SJSA1 (cell line): ENCODE results near the gene HPS5. TPM values are rescaled to one million over a fixed set of nuclear protein-coding genes. Genes with fewer than 3 reads are reported as not detected.

Experiments
- DNase-seq, 2 experiments: peaks; one replicate each; pipeline ENCODE4 v3.0.0-alpha.2; 2015 to 2020; ENCODE audit warnings: low spot score in 2 of 2, low read depth in 1 of 2
- H3K27ac ChIP-seq: fragments of 250-450 bp; sonication (Bioruptor Pico); 2 replicates; pipeline ENCODE4 v1.5.1; 2020; ENCODE audit warnings: mild to moderate bottlenecking, moderate library complexity
- H3K27me3 ChIP-seq: fragments of 250-450 bp; sonication (Bioruptor Pico); replicated peaks from 2 replicates; pipeline ENCODE4 v1.5.1; 2020; ENCODE audit warnings: mild to moderate bottlenecking, moderate library complexity
- H3K36me3 ChIP-seq: fragments of 250-450 bp; sonication (Bioruptor Pico); 2 replicates; pipeline ENCODE4 v1.5.1; 2020; ENCODE audit warnings: mild to moderate bottlenecking
- H3K4me1 ChIP-seq: fragments of 250-450 bp; sonication (Bioruptor Pico); replicated peaks from 2 replicates; pipeline ENCODE4 v1.6.1; 2021; ENCODE audit warnings: mild to moderate bottlenecking
- H3K4me3 ChIP-seq: fragments of 250-450 bp; sonication (Bioruptor Pico); 2 replicates; pipeline ENCODE4 v1.5.1; 2020; ENCODE audit warnings: mild to moderate bottlenecking
- H3K9me3 ChIP-seq: fragments of 250-450 bp; sonication (Bioruptor Pico); replicated peaks from 2 replicates; pipeline ENCODE4 v1.5.1; 2020; ENCODE audit warnings: mild to moderate bottlenecking
- total RNA-seq: library from RNA; depleted of rRNA; stranded (reverse); fragments of >200 nt; shearing (Covaris generic); gene quantifications from 2 replicates; pipeline ENCODE4 v1.2.3, GENCODE V29; 2014; rRNA removed

Gene HPS5
- total RNA-seq, result 58.2 and 67.5 TPM in 2 replicates

- peak; percentile 99 to 100 for DNase-seq
- no peaks in the 10 kb centered on the region for H3K9me3 ChIP-seq
- peak within 1 kb of the TSS; percentile 99 for H3K27ac ChIP-seq
- H3K27me3 ChIP-seq, result no peaks in the 10 kb centered on the region
- H3K4me3 ChIP-seq, result peak within 1 kb of the TSS; percentile 76
- peaks cover 46% of the 10 kb centered on the region for H3K36me3 ChIP-seq
- H3K4me1 ChIP-seq, result peaks cover 42% of the 10 kb centered on the region
Observed at GRCh38 chr11:18321969-18322711, at the start of gene HPS5, which contains the start of gene GTF2H1. Gene HPS5 (minus strand): TSS chr11:18322140. CDS start chr11:18317858, 4,282 bp downstream. Gene GTF2H1 (plus strand): TSS chr11:18322567. CDS start chr11:18333075, 10,508 bp downstream.

- Histone ChIP-seq H3K9me3 (no peaks in the 10 kb centered on the region), H3K4me3 (no peak overlapping the region), H3K27me3 (no peaks in the 10 kb centered on the region), H3K4me1 (0 out of 2 replicates have a peak, but pooled peaks cover 3% of the 10 kb centered on the region), H3K36me3 (peaks cover 23% of the 10 kb centered on the region), H3K27ac (no peak overlapping the region)
- DNase-seq, result no peak
Observed at GRCh38 chr11:18371279-18371678, 49.3 kb upstream of the HPS5 start.

GRCh38 chr11:18369398-18369797, 47.5 kb upstream of the HPS5 start:
- no peak for DNase-seq
- no peaks in the 10 kb centered on the region for H3K27me3 ChIP-seq
- no peak overlapping the region for H3K27ac ChIP-seq
- 0 out of 2 replicates have a peak, but pooled peaks cover 3% of the 10 kb centered on the region for H3K4me1 ChIP-seq
- H3K36me3 ChIP-seq, result peaks cover 42% of the 10 kb centered on the region
- H3K4me3 ChIP-seq, result no peak overlapping the region
- no peaks in the 10 kb centered on the region for H3K9me3 ChIP-seq

GRCh38 chr11:18368221-18368620, 46.3 kb upstream of the HPS5 start:
- DNase-seq, result no peak
- 0 out of 2 replicates have a peak overlapping the region, but pooled peaks have one; percentile 12 for H3K27ac ChIP-seq
- H3K36me3 ChIP-seq, result peaks cover 54% of the 10 kb centered on the region

GRCh38 chr11:18367431-18367830, 45.5 kb upstream of the HPS5 start:
- Histone ChIP-seq H3K27me3 (no peaks in the 10 kb centered on the region), H3K4me1 (0 out of 2 replicates have a peak, but pooled peaks cover 3% of the 10 kb centered on the region), H3K9me3 (no peaks in the 10 kb centered on the region), H3K27ac (no peak overlapping the region), H3K4me3 (no peak overlapping the region), H3K36me3 (peaks cover 60% of the 10 kb centered on the region)
- DNase-seq, result no peak

More at GRCh38 chr11:18368221-18368620, 46.3 kb upstream of the HPS5 start:
- Histone ChIP-seq H3K27me3 (no peaks in the 10 kb centered on the region), H3K4me1 (0 out of 2 replicates have a peak, but pooled peaks cover 3% of the 10 kb centered on the region), H3K4me3 (no peak overlapping the region), H3K9me3 (no peaks in the 10 kb centered on the region)

GRCh38 chr11:18366286-18366685, 44.3 kb upstream of the HPS5 start:
- no peak overlapping the region for H3K4me3 ChIP-seq
- H3K9me3 ChIP-seq, result no peaks in the 10 kb centered on the region
- 0 out of 2 replicates have a peak, but pooled peaks cover 3% of the 10 kb centered on the region for H3K4me1 ChIP-seq
- no peaks in the 10 kb centered on the region for H3K27me3 ChIP-seq
- peaks cover 70% of the 10 kb centered on the region for H3K36me3 ChIP-seq
- DNase-seq, result no peak
- no peak overlapping the region for H3K27ac ChIP-seq

GRCh38 chr11:18365741-18366140, 43.8 kb upstream of the HPS5 start:
- no peaks in the 10 kb centered on the region for H3K27me3 ChIP-seq
- no peak overlapping the region for H3K27ac ChIP-seq
- H3K4me1 ChIP-seq, result 0 out of 2 replicates have a peak, but pooled peaks cover 3% of the 10 kb centered on the region
- no peaks in the 10 kb centered on the region for H3K9me3 ChIP-seq
- peaks cover 76% of the 10 kb centered on the region for H3K36me3 ChIP-seq
- H3K4me3 ChIP-seq, result no peak overlapping the region
- DNase-seq, result no peak

GRCh38 chr11:18364495-18365073, 42.6 kb upstream of the HPS5 start:
- no peak for DNase-seq

GRCh38 chr11:18361154-18361553, 39.2 kb upstream of the HPS5 start:
- Histone ChIP-seq H3K27ac (no peak overlapping the region), H3K4me1 (no peaks in the 10 kb centered on the region), H3K27me3 (no peaks in the 10 kb centered on the region), H3K9me3 (no peaks in the 10 kb centered on the region), H3K4me3 (no peak overlapping the region), H3K36me3 (peaks cover 94% of the 10 kb centered on the region)
- DNase-seq, result no peak

More at GRCh38 chr11:18364495-18365073, 42.6 kb upstream of the HPS5 start:
- Histone ChIP-seq H3K9me3 (no peaks in the 10 kb centered on the region), H3K4me3 (no peak overlapping the region), H3K4me1 (0 out of 2 replicates have a peak, but pooled peaks cover 3% of the 10 kb centered on the region), H3K27me3 (no peaks in the 10 kb centered on the region), H3K36me3 (peaks cover 87% of the 10 kb centered on the region), H3K27ac (no peak overlapping the region)

GRCh38 chr11:18358646-18359045, 36.7 kb upstream of the HPS5 start:
- no peaks in the 10 kb centered on the region for H3K9me3 ChIP-seq
- no peak overlapping the region for H3K27ac ChIP-seq
- H3K4me3 ChIP-seq, result no peak overlapping the region
- peaks cover 87% of the 10 kb centered on the region for H3K36me3 ChIP-seq
- no peak for DNase-seq
- H3K27me3 ChIP-seq, result no peaks in the 10 kb centered on the region
- H3K4me1 ChIP-seq, result no peaks in the 10 kb centered on the region

GRCh38 chr11:18352581-18352980, 30.6 kb upstream of the HPS5 start:
- H3K27me3 ChIP-seq, result no peaks in the 10 kb centered on the region
- peaks cover 8% of the 10 kb centered on the region; the same call in 1 of the 2 replicates for H3K4me1 ChIP-seq
- DNase-seq, result no peak
- no peaks in the 10 kb centered on the region for H3K9me3 ChIP-seq
- peaks cover 75% of the 10 kb centered on the region for H3K36me3 ChIP-seq
- H3K27ac ChIP-seq, result no peak overlapping the region
- H3K4me3 ChIP-seq, result no peak overlapping the region

GRCh38 chr11:18347471-18348125, 25.7 kb upstream of the HPS5 start:
- Histone ChIP-seq H3K27ac (no peak overlapping the region), H3K4me1 (peaks cover 10% of the 10 kb centered on the region; the same call in 1 of the 2 replicates), H3K9me3 (no peaks in the 10 kb centered on the region), H3K36me3 (peaks cover 81% of the 10 kb centered on the region), H3K27me3 (no peaks in the 10 kb centered on the region), H3K4me3 (no peak overlapping the region)
- DNase-seq, result no peak

- Histone ChIP-seq H3K4me1 (no peaks in the 10 kb centered on the region), H3K27ac (no peak overlapping the region), H3K36me3 (peaks cover 94% of the 10 kb centered on the region), H3K27me3 (no peaks in the 10 kb centered on the region), H3K9me3 (no peaks in the 10 kb centered on the region), H3K4me3 (no peak overlapping the region)
- DNase-seq, result no peak
Observed at GRCh38 chr11:18332891-18333290, 11.0 kb upstream of the HPS5 start.
